GM21390 (cell line): ENCODE results near the gene CEP192.
"Not testable (repeated sequence)": the region's sequence is repeated elsewhere in the genome, so short reads cannot be mapped to it uniquely, and the experiment has no call there.

Experiments
- ATAC-seq: cut with Tn5 transposase; IDR thresholded peaks from one replicate; pipeline ENCODE4 v1.9.1; 2021; ENCODE audit not compliant: unreplicated experiment

Gene CEP192

DNA sequence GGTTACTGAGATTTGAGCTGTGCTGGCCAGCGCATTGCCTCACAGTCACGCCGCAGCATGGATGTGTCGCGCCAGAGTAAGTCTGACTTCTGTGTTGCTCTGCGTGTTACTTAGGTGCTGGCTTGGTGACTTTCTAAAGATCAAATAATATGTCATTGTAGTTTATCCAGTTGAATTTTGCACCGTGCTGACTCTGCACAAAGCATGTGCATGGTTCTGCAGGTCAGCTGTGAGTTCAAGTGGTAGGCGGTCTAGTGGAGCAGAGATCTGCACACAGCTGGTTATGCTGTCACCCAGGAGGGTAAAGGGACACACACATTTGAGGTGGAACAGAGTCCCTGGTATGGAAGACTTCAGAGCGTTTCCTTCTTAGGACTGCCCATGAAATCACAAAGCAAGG lies 105.1 kb downstream of the CEP192 start:
- no peak for ATAC-seq

DNA sequence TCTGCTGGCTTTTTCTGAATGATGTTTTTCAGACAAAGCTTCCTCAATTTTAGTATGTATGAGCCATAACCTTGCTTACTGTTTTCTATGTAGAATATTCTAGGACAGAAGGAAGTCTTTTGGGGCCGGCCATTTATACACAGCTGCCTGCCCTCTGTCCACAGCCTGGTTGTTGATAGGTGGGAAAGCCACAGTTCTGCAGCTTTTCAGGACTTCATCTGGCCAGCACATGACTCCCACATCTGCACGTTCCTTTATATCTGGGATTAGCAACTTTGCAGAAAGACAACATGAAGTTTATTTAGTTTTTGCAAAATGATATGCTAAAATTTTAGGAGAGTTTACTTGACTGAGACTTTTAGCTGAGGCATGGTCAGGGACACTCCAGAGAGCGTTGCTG lies 105.6 kb downstream of the CEP192 start:
- ATAC-seq: no peak

GRCh38 chr18:13098104-13098503 lies 106.9 kb downstream of the CEP192 start:
- ATAC-seq: not testable (repeated sequence)

DNA sequence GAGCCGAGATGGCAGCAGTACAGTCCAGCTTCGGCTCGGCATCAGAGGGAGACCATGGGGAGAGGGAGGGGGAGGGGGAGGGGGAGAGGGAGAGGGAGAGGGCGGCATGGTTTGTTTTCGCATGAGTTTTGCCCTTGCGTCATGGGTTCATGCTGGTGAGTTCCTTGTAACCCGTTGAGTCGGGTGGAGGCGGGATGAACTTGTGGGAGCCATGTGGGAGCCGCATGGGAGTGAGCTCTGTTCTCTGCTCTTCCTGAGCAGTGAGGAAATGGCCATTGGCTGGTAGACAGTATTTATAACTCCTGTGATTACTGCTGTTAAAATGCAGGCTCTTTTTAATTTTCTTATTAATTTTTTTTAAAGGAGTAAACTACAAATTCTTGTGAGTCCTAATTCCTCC lies 108.0 kb downstream of the CEP192 start:
- no peak for ATAC-seq

GRCh38 chr18:13100942-13101658 lies 109.9 kb downstream of the CEP192 start:
- ATAC-seq: no peak

DNA sequence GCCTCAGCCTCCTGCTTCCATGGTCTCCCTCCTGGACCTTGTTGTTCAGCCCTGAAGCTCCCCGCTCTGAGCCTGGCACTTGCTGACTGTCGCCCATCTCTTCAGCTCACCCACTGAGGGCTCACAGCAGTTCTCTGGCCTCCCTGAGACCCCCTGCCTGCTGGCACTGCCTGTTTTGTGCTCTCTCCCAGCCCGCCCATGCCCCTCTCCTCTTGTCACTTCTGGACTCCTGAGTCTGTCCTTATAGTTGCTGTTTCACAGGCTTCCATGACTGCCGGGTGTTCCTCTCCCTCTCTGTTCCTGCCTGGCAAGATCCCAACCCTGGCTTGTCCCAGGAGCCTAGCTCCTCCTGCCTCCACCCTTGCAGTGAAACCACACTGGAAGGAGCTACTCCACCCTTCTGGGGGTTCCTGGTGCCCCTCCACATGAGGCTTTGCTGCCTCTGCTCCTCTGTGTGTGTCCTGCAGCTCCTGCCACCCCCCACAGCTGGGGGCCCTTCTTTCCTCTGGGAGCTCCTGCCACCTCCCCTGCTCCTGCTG lies 110.6 kb downstream of the CEP192 start:
- ATAC-seq: no peak

GRCh38 chr18:13103366-13103765 lies 112.2 kb downstream of the CEP192 start:
- ATAC-seq: no peak

DNA sequence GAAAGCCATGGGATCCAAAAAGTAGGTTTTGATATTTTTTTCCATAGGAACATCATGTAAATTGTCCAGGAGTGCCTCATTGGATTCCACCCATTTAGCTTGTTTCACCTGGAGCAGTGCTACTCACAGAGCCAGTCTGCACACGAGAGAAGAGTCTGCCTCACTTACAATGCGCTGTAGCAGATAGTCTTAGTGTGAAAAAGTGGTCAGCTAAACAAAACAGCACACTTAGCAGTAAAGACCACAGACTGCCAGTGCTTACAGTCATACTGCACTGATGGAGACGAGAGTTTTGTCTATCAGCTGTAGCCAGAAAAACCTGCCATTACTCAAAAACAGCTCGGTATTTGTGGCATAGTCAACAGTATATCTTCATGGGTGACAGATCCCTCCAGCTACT lies 113.9 kb downstream of the CEP192 start:
- ATAC-seq: no peak

- ATAC-seq: no peak
Observed at GRCh38 chr18:13107074-13107473, 115.9 kb downstream of the CEP192 start.

GRCh38 chr18:13108330-13108729 lies 117.2 kb downstream of the CEP192 start:
- no peak for ATAC-seq

- ATAC-seq: no peak
Observed at GRCh38 chr18:13110559-13110958, 119.4 kb downstream of the CEP192 start.

DNA sequence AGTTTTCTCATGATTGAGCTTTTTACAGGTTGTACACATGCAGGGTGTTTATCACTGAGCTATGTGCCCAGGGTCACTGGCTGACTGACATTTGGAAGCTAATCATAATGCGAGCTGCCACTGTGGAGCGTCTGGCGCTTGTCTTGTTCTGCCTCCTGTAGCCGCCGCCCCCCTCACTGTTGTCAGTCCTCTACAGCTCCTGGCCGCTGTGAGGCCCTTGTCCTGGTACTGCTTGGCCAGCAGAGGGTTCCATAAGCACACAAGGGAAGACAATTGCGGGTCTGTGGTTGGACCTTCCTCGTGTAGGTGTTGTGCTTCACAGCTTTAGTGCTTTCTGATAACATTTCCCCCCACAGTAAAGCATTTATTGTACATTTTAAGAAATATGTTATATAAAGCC lies 121.8 kb downstream of the CEP192 start:
- ATAC-seq: no peak

DNA sequence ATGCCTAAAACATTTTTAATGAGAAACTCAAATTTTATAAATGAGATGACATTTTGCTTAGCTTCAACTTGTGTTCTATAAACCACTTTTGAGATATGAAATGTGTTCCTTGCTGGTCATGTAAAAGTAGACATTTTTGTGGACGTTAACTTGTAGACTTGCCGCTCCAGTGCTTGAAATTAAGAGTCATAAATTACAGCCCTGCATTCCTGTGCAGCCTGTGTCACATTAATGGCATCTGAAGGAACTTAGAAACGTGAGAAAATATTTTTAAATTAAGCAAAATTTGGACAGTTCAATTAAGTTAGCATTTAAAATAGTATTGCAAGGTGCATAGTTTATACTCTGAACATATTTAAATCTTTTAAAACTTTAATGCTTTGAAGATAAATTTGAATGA lies 129.1 kb downstream of the CEP192 start:
- ATAC-seq: no peak

- no peak for ATAC-seq
Observed at GRCh38 chr18:13120983-13121441, 129.8 kb downstream of the CEP192 start.

GRCh38 chr18:13124411-13124810 lies 133.2 kb downstream of the CEP192 start:
- no peak for ATAC-seq

GRCh38 chr18:13125191-13125590 lies 134.0 kb downstream of the CEP192 start:
- ATAC-seq: no peak

DNA sequence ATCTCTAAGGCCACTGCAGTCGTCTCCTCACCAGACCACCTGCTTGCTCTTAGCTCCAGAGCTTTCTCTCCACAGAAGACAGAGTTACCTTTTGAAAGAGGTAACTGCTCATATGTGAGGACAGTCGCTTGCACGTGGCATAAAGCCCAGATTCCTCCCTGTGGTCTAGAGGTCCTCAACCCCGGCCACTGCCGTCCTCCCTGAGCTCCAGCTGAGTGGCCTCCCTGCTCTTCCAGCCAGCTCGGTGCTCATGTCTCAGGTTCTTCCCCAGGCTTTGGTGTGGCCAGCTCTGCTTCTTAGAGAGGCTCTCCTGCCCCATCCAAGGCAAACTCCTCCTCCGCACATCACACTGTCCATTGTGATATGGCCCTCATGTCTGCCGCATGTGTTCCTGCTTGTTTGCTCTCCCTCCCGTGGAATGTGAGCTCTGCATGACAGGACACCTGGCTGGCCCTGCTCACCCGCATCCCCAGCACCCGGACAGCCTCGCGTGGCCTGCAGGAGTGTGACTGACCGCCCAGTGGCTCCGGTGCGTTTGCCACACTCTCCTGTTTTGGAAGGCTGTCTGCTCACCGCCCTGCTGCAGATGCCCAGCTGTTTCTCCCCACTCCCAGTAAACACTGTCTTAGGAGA lies 135.9 kb downstream of the CEP192 start:
- no peak for ATAC-seq

DNA sequence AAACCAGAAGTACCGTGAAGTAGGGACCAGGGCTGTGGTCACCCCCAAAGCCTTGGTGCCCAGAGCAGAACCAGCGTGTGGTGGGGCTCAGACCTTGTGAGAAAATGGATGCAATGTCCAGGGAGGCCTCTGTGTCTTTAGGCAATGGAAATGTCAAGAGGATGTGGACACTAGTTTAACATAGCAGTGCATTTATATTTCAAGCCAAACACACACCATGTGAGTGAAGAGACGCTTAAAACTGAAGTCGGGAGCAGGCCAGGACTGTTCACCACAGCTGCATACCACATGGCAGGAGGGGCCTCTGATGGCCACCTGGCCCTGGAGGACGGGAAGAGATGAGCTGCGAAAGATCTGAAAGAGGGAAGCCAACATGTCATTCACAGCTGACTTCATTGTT lies 140.1 kb downstream of the CEP192 start:
- ATAC-seq: no peak

DNA sequence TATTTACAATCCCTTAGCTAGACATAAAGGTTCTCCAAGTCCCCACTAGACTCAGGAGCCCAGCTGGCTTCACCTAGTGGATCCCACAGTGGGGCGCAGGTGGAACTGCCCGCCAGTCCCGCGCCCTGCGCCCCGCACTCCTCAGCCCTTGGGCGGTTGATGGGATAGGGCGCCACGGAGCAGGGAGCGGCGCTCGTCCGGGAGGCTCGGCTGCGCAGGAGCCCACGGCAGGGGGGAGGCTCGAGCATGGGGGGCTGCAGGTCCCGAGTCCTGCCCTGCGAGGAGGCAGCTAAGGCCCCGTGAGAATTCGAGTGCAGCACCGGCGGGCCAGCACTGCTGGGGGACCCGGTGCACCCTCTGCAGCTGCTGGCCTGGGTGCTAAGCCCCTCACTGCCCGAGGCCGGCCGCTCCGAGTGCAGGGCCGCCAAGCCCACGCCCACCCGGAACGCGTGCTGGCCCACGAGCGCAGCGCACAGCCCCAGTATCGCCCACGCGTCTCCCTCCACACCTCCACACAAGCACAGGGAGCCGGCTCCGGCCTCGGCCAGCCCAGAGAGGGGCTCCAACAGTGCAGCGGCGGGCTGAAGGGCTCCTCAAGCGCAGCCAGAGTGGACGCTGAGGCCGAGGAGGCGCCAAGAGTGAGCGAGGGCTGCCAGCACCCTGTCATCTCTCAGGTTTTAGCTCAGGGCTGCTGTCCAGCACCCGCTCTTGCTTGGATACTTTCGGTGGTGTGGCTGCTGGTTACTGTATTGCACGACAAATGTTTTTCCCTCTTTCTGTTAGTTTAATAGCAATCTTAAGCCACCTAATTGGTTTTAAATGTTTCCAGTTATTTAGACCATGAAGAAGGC lies 143.6 kb downstream of the CEP192 start:
- no peak for ATAC-seq

GRCh38 chr18:13136056-13136903 lies 145.1 kb downstream of the CEP192 start:
- no peak for ATAC-seq
